ENCODE results near the gene SLC25A3.
"Not testable (repeated sequence)": the region's sequence is repeated elsewhere in the genome, so short reads cannot be mapped to it uniquely, and the experiment has no call there.

SLC25A3 gene

GRCh38 chr12:98594050-98594835, 757 bp downstream of the SLC25A3 start:
- no peak for DNase-seq (ENCODE audit: extremely low read depth in 1 of 2, low read depth in 1 of 2)

- DNase-seq (ENCODE audit: extremely low read depth in 1 of 2, low read depth in 1 of 2), result no peak
Observed at GRCh38 chr12:98595243-98595988, 1.9 kb downstream of the SLC25A3 start.

- not testable (repeated sequence) for DNase-seq (ENCODE audit: extremely low read depth in 1 of 2, low read depth in 1 of 2)
Observed at GRCh38 chr12:98597313-98597712, 3.8 kb downstream of the SLC25A3 start.

- no peak for DNase-seq (ENCODE audit: extremely low read depth in 1 of 2, low read depth in 1 of 2)
Observed at GRCh38 chr12:98601924-98602323, 8.4 kb downstream of the SLC25A3 start.

GRCh38 chr12:98606359-98606988, 13.0 kb downstream of the SLC25A3 start:
- DNase-seq (ENCODE audit: extremely low read depth in 1 of 2, low read depth in 1 of 2), result no peak

- no peak for DNase-seq (ENCODE audit: extremely low read depth in 1 of 2, low read depth in 1 of 2)
Observed at GRCh38 chr12:98610596-98610995, 17.1 kb downstream of the SLC25A3 start.

- DNase-seq (ENCODE audit: extremely low read depth in 1 of 2, low read depth in 1 of 2), result no peak
Observed at GRCh38 chr12:98612696-98613334, 19.3 kb downstream of the SLC25A3 start.

GRCh38 chr12:98618952-98619351, 25.5 kb downstream of the SLC25A3 start:
- DNase-seq (ENCODE audit: extremely low read depth in 1 of 2, low read depth in 1 of 2), result no peak

GRCh38 chr12:98635657-98636323, 42.3 kb downstream of the SLC25A3 start:
- DNase-seq (ENCODE audit: extremely low read depth in 1 of 2, low read depth in 1 of 2), result no peak

GRCh38 chr12:98637068-98637467, 43.6 kb downstream of the SLC25A3 start:
- no peak for DNase-seq (ENCODE audit: extremely low read depth in 1 of 2, low read depth in 1 of 2)

- no peak for DNase-seq (ENCODE audit: extremely low read depth in 1 of 2, low read depth in 1 of 2)
Observed at GRCh38 chr12:98638009-98638408, 44.5 kb downstream of the SLC25A3 start.

- no peak for DNase-seq (ENCODE audit: extremely low read depth in 1 of 2, low read depth in 1 of 2)
Observed at GRCh38 chr12:98639491-98639890, 46.0 kb downstream of the SLC25A3 start.

- not testable (repeated sequence) for DNase-seq (ENCODE audit: extremely low read depth in 1 of 2, low read depth in 1 of 2)
Observed at GRCh38 chr12:98642801-98643200, 49.3 kb downstream of the SLC25A3 start.

- DNase-seq (ENCODE audit: extremely low read depth in 1 of 2, low read depth in 1 of 2), result no peak
Observed at GRCh38 chr12:98644433-98644711, 50.9 kb downstream of the SLC25A3 start.

- DNase-seq (ENCODE audit: extremely low read depth in 1 of 2, low read depth in 1 of 2), result peak; percentile 81 to 97
Observed at GRCh38 chr12:98644712-98645571, 51.5 kb downstream of the SLC25A3 start, which contains the start of the genes APAF1 and IKBIP. TSS of gene APAF1 (plus strand) at chr12:98645290. CDS start at chr12:98648360, 3,070 bp downstream. TSS of gene IKBIP (minus strand) at chr12:98644788. CDS start at chr12:98644701, 87 bp downstream.

- peak in 1 of 2 donors; percentile 1 for DNase-seq (ENCODE audit: extremely low read depth in 1 of 2, low read depth in 1 of 2)
Observed at GRCh38 chr12:98645572-98646067, 52.1 kb downstream of the SLC25A3 start.

GRCh38 chr12:98646294-98647090, 53.0 kb downstream of the SLC25A3 start:
- no peak for DNase-seq (ENCODE audit: extremely low read depth in 1 of 2, low read depth in 1 of 2)

- no peak for DNase-seq (ENCODE audit: extremely low read depth in 1 of 2, low read depth in 1 of 2)
Observed at GRCh38 chr12:98651328-98651727, 57.8 kb downstream of the SLC25A3 start.

Measured in activated CD8-positive, alpha-beta memory T cell treated with anti-CD3 and anti-CD28 coated beads for 1 hour (primary cell).